Ishikawa (cell line): ENCODE results near the gene SHPK.
A peak's percentile ranks its signal among the peaks of the same experiment; 100 is the strongest.

Experiments
- CEBPB ChIP-seq: IDR thresholded peaks from 2 replicates; pipeline ENCODE4 v1.6.1; 2012
- CREB1 ChIP-seq: IDR thresholded peaks from 2 replicates; pipeline ENCODE4 v1.6.1; 2012; ENCODE audit warnings: low read depth
- EGR1 ChIP-seq: IDR thresholded peaks from 2 replicates; pipeline ENCODE4 v1.6.1; 2012
- EP300 ChIP-seq: IDR thresholded peaks from 2 replicates; pipeline ENCODE4 v1.6.1; 2012; ENCODE audit warnings: borderline replicate concordance
- FOXM1 ChIP-seq: IDR thresholded peaks from 2 replicates; pipeline ENCODE4 v1.6.1; 2012; ENCODE audit warnings: low read depth, borderline replicate concordance
- NFIC ChIP-seq: IDR thresholded peaks from 2 replicates; pipeline ENCODE4 v1.6.1; 2012
- RAD21 ChIP-seq: IDR thresholded peaks from 2 replicates; pipeline ENCODE4 v1.6.1; 2012; ENCODE audit warnings: low read depth
- TAF1 ChIP-seq: IDR thresholded peaks from 2 replicates; pipeline ENCODE4 v1.6.1; 2012; ENCODE audit warnings: low read depth, mild to moderate bottlenecking
- TCF12 ChIP-seq: IDR thresholded peaks from 2 replicates; pipeline ENCODE4 v1.6.1; 2012; ENCODE audit warnings: low read depth
- TEAD4 ChIP-seq: IDR thresholded peaks from 2 replicates; pipeline ENCODE4 v1.6.1; 2012
- YY1 ChIP-seq: IDR thresholded peaks from 2 replicates; pipeline ENCODE4 v1.6.1; 2012; ENCODE audit warnings: low read depth
- ZBTB7A ChIP-seq: IDR thresholded peaks from 2 replicates; pipeline ENCODE4 v1.6.1; 2012; ENCODE audit warnings: low read depth
- TF ChIP-seq, protein P1 (sequence below): IDR thresholded peaks from 2 replicates; pipeline ENCODE4 v1.6.1; 2012; ENCODE audit warnings: low read depth, mild to moderate bottlenecking
- TF ChIP-seq, protein P2 (sequence below): IDR thresholded peaks from 2 replicates; pipeline ENCODE4 v1.6.1; 2012
- TF ChIP-seq, protein P3 (sequence below): IDR thresholded peaks from 2 replicates; pipeline ENCODE4 v1.6.1; 2012

SHPK gene, protein sequence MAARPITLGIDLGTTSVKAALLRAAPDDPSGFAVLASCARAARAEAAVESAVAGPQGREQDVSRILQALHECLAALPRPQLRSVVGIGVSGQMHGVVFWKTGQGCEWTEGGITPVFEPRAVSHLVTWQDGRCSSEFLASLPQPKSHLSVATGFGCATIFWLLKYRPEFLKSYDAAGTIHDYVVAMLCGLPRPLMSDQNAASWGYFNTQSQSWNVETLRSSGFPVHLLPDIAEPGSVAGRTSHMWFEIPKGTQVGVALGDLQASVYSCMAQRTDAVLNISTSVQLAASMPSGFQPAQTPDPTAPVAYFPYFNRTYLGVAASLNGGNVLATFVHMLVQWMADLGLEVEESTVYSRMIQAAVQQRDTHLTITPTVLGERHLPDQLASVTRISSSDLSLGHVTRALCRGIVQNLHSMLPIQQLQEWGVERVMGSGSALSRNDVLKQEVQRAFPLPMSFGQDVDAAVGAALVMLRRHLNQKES

DNA sequence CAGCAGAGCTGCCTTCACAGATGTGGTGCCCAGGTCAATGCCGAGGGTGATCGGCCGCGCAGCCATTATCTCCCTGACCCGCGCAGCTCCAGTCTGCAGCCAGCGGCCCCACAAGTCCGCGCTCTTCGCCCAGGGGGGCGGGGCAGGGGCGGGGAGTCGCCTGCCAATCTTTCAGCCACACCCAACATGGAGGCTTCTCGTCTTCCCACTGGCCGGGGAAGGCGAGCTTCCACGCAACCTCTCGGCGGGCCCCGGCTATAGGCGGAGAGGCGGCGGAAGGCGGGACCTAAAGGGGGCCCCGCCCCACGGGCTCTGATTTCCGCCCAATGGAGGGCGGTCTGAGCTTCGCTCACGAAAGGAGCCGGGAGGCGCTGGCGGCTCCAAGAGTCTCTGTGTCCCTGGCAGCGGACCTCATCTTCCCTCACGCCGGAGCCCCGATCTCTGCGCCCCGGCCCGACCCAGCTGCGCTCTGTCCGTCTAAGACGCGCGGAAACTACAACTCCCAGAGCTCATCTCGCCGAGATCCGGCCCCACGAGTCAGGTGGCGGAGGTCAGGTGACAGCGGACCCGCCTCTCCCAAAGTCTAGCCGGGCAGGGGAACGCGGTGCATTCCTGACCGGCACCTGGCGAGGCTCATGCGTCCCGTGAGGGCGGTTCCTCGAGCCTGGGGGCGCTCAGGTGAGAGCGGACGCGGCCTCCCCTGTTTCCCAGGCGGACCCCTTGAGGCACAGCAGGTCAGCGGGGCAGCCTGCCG, at the start of gene SHPK, which contains the start of gene CTNS:
SHPK (minus strand) TSS at position 97 of the 754 bp plus-strand sequence; CDS start at position 66, 31 bp downstream.
CTNS (plus strand) TSS at position 607 of the 754 bp plus-strand sequence. CDS start 3,447 bp downstream, outside the sequence.
- TF ChIP-seq TCF12 (no peak; the same call in 1 of the 2 replicates), TAF1 (peak; percentile 86), EP300 (no peak), ZBTB7A (peak; percentile 70; the same call in 1 of the 2 replicates), FOXM1 (no peak), YY1 (peak; percentile 77), EGR1 (no peak), NFIC (no peak), CREB1 (0 out of 2 replicates have a peak, but pooled peaks have one; percentile 37), RAD21 (no peak), TEAD4 (peak; percentile 66), CEBPB (no peak)
- TF ChIP-seq, protein P1, sequence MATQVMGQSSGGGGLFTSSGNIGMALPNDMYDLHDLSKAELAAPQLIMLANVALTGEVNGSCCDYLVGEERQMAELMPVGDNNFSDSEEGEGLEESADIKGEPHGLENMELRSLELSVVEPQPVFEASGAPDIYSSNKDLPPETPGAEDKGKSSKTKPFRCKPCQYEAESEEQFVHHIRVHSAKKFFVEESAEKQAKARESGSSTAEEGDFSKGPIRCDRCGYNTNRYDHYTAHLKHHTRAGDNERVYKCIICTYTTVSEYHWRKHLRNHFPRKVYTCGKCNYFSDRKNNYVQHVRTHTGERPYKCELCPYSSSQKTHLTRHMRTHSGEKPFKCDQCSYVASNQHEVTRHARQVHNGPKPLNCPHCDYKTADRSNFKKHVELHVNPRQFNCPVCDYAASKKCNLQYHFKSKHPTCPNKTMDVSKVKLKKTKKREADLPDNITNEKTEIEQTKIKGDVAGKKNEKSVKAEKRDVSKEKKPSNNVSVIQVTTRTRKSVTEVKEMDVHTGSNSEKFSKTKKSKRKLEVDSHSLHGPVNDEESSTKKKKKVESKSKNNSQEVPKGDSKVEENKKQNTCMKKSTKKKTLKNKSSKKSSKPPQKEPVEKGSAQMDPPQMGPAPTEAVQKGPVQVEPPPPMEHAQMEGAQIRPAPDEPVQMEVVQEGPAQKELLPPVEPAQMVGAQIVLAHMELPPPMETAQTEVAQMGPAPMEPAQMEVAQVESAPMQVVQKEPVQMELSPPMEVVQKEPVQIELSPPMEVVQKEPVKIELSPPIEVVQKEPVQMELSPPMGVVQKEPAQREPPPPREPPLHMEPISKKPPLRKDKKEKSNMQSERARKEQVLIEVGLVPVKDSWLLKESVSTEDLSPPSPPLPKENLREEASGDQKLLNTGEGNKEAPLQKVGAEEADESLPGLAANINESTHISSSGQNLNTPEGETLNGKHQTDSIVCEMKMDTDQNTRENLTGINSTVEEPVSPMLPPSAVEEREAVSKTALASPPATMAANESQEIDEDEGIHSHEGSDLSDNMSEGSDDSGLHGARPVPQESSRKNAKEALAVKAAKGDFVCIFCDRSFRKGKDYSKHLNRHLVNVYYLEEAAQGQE, result no peak
- TF ChIP-seq, protein P2, sequence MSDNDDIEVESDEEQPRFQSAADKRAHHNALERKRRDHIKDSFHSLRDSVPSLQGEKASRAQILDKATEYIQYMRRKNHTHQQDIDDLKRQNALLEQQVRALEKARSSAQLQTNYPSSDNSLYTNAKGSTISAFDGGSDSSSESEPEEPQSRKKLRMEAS, result peak; percentile 90
- TF ChIP-seq, protein P3, sequence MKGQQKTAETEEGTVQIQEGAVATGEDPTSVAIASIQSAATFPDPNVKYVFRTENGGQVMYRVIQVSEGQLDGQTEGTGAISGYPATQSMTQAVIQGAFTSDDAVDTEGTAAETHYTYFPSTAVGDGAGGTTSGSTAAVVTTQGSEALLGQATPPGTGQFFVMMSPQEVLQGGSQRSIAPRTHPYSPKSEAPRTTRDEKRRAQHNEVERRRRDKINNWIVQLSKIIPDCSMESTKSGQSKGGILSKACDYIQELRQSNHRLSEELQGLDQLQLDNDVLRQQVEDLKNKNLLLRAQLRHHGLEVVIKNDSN, result peak; percentile 100

DNA sequence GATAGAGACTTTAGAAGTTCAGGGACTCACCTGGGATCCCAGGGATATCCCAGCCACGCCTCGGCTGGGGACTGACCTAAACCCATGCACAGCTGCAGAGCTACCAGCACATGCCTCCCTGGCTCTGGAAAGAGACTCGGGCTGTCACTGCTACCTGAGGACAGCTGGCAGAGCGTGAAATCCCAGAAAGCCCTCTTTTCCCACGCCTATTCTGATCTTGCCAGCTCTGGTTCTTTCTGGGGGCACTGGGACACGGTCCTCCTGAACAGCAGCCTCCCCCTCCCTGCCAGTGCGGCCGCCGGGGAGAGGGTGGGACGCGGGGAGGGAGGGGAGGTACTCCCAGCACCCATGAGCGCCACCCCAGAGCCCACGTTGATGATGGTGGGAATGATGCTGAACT, 49.1 kb upstream of the SHPK start:
- TF ChIP-seq ZBTB7A, result no peak
- no peak for TF ChIP-seq TCF12
- TF ChIP-seq, protein P2, result no peak
- TF ChIP-seq FOXM1, result no peak
- TF ChIP-seq TEAD4, result no peak
- TF ChIP-seq RAD21, result no peak
- no peak for TF ChIP-seq NFIC
- TF ChIP-seq YY1, result no peak
- no peak for TF ChIP-seq CEBPB
- TF ChIP-seq EP300, result no peak
- no peak for TF ChIP-seq CREB1
- no peak for TF ChIP-seq EGR1
- TF ChIP-seq TAF1, result no peak

DNA sequence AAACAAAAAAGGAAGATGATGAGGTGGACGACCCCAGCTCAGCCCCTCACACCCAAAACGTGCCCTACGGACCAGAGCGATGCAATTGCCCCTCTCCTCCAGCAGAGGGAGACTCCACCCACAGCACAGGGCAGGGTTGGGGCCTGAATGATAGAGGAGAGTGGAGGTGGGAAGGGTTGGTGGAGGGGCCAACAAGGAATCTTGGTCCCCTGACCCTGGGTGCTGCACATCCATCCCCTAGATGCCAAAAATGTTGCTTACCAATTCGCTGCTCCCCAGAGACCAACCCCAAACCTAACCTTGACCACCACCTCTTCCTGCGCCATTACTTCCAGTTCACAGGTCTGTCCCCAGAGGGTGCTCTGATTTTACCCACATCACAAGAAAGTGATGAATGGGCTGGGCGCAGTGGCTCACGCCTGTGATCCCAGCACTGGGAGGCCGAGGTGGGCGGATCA, 47.0 kb upstream of the SHPK start:
- TF ChIP-seq EP300, result no peak
- no peak for TF ChIP-seq CREB1
- TF ChIP-seq RAD21, result peak; percentile 68
- TF ChIP-seq EGR1, result no peak
- no peak for TF ChIP-seq TAF1

DNA sequence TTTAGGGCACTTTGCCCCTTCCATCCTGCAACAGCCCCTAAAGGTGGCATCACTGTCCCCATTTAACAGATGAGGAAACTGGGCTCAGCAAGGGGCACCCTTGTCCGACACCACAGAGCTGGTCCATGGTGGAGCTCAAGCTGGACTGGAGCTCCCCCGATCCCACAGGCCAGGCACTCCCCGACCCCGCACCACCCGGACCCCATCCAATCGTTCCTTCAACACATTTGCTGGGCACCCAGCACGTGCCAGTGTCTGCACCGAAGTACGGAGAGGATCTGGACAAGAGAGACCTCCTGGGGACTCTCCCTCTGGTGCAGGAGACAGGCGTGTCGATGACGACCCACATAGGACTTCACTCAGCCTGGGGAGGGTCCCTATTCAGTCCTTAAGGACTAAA, 46.0 kb upstream of the SHPK start:
- no peak for TF ChIP-seq TEAD4
- TF ChIP-seq, protein P1, result no peak
- no peak for TF ChIP-seq YY1
- no peak for TF ChIP-seq NFIC
- no peak for TF ChIP-seq TAF1
- TF ChIP-seq, protein P2, result no peak
- no peak for TF ChIP-seq ZBTB7A
- no peak for TF ChIP-seq EGR1

DNA sequence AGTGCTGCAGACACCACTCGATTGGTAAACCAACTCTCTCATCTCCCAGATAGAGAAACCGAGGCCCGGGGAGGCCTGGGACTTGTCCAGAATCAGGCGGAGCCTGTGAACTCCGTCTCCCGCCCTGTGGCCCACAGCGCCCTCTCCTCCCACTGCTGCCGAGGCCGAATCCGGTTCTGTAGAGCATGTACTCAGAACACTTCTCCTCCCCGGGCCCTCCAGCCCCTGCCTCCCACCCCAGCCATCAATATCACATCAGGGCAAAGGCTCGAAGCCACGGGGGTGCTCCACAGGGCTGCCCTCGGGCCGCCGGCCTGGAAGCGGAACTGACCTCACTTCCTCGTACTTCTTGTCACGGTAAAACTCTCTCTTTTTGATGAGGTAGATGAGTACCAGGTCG, 45.5 kb upstream of the SHPK start:
- TF ChIP-seq EGR1 (no peak), NFIC (no peak), CREB1 (no peak), CEBPB (no peak), TCF12 (no peak), TAF1 (no peak), RAD21 (no peak)
- TF ChIP-seq, protein P3, result no peak
- TF ChIP-seq, protein P1, result no peak
- TF ChIP-seq, protein P2, result no peak
